Measurements from ENCODE around the gene CCDC167. TPM values are rescaled to one million over a fixed set of nuclear protein-coding genes. Genes with fewer than 3 reads are reported as not detected.
A peak's percentile ranks its signal among the peaks of the same experiment; 100 is the strongest.

Gene CCDC167
- total RNA-seq, 2 experiments from 2014 or later = 64.0 to 69.4 TPM

- DNase-seq (no peak), ATAC-seq (no peak)
- Mint-ChIP-seq H3K36me3 (ENCODE audit: low read depth) (no peaks in the 10 kb centered on the region), H3K27ac (no peak overlapping the region), H3K27me3 (ENCODE audit: low read depth) (no peaks in the 10 kb centered on the region), H3K4me3 (no peak overlapping the region), H3K9me3 (ENCODE audit: insufficient read depth) (no peaks in the 10 kb centered on the region), H3K4me1 (ENCODE audit: low read depth) (peaks cover 2% of the 10 kb centered on the region)
- POLR2A ChIA-PET = interaction anchor here (1.2 kb wide), 1 partner anchor 12 kb away, joined by 3 read pairs; no protein-coding TSS in a partner anchor
- CTCF ChIA-PET = interaction anchor here (2.0 kb wide), 1 partner anchor 14 kb away, joined by 8 read pairs; no protein-coding TSS in a partner anchor
Measured at GRCh38 chr6:37530297-37530696, 30.6 kb upstream of the CCDC167 start.

GRCh38 chr6:37528541-37528940 is 28.8 kb upstream of the CCDC167 start:
- POLR2A ChIA-PET = no interaction called here
- no peak for ATAC-seq
- Mint-ChIP-seq H3K9me3 (ENCODE audit: insufficient read depth) (no peaks in the 10 kb centered on the region), H3K27ac (no peak overlapping the region), H3K4me1 (ENCODE audit: low read depth) (peaks cover 2% of the 10 kb centered on the region), H3K27me3 (ENCODE audit: low read depth) (no peaks in the 10 kb centered on the region), H3K36me3 (ENCODE audit: low read depth) (no peaks in the 10 kb centered on the region), H3K4me3 (no peak overlapping the region)
- DNase-seq = no peak
- CTCF ChIA-PET = interaction anchor here (0.8 kb wide), 1 partner anchor 9 kb away, joined by 3 read pairs; no protein-coding TSS in a partner anchor

GRCh38 chr6:37525460-37526357 is 26.0 kb upstream of the CCDC167 start:
- peak; percentile 42 for DNase-seq
- POLR2A ChIA-PET = interaction anchor here (0.6 kb wide), 1 partner anchor 38 kb away, joined by 3 read pairs; no protein-coding TSS in a partner anchor

GRCh38 chr6:37524970-37525318 is 25.3 kb upstream of the CCDC167 start:
- ChIA-PET CTCF (interaction anchor here (1.0 kb wide), 2 partner anchors 8 to 41 kb away, joined by 3 read pairs; no protein-coding TSS in a partner anchor), POLR2A (no interaction called here)
- DNase-seq = no peak
- no peak overlapping the region for H3K27ac Mint-ChIP-seq
- H3K4me1 Mint-ChIP-seq (ENCODE audit: low read depth) = peaks cover 22% of the 10 kb centered on the region
- H3K9me3 Mint-ChIP-seq (ENCODE audit: insufficient read depth) = no peaks in the 10 kb centered on the region
- no peaks in the 10 kb centered on the region for H3K27me3 Mint-ChIP-seq (ENCODE audit: low read depth)
- H3K4me3 Mint-ChIP-seq = no peak overlapping the region
- no peak for ATAC-seq
- H3K36me3 Mint-ChIP-seq (ENCODE audit: low read depth) = peaks cover 4% of the 10 kb centered on the region

More at GRCh38 chr6:37525460-37526357, 26.0 kb upstream of the CCDC167 start:
- Mint-ChIP-seq H3K27me3 (ENCODE audit: low read depth) (no peaks in the 10 kb centered on the region), H3K4me3 (no peak overlapping the region), H3K4me1 (ENCODE audit: low read depth) (peaks cover 19% of the 10 kb centered on the region), H3K27ac (no peak overlapping the region), H3K36me3 (ENCODE audit: low read depth) (peaks cover 2% of the 10 kb centered on the region), H3K9me3 (ENCODE audit: insufficient read depth) (no peaks in the 10 kb centered on the region)
- ATAC-seq = no peak
- CTCF ChIA-PET = interaction anchor here (1.0 to 2.5 kb wide), 3 partner anchors 9 to 40 kb away, joined by 3 to 7 read pairs (median 3); no protein-coding TSS in a partner anchor

GRCh38 chr6:37524025-37524969 is 24.6 kb upstream of the CCDC167 start:
- H3K4me1 Mint-ChIP-seq (ENCODE audit: low read depth) = peaks cover 25% of the 10 kb centered on the region
- ATAC-seq (no peak), DNase-seq (no peak)
- no peak overlapping the region for H3K27ac Mint-ChIP-seq
- POLR2A ChIA-PET = no interaction called here
- no peak overlapping the region for H3K4me3 Mint-ChIP-seq
- CTCF ChIA-PET = no interaction called here
- H3K36me3 Mint-ChIP-seq (ENCODE audit: low read depth) = peaks cover 4% of the 10 kb centered on the region
- H3K9me3 Mint-ChIP-seq (ENCODE audit: insufficient read depth) = no peaks in the 10 kb centered on the region
- no peaks in the 10 kb centered on the region for H3K27me3 Mint-ChIP-seq (ENCODE audit: low read depth)

- Mint-ChIP-seq H3K27me3 (ENCODE audit: low read depth) (no peaks in the 10 kb centered on the region), H3K4me3 (no peak overlapping the region), H3K9me3 (ENCODE audit: insufficient read depth) (no peaks in the 10 kb centered on the region), H3K4me1 (ENCODE audit: low read depth) (peaks cover 33% of the 10 kb centered on the region), H3K27ac (no peak overlapping the region), H3K36me3 (ENCODE audit: low read depth) (peaks cover 6% of the 10 kb centered on the region)
- ChIA-PET CTCF (interaction anchor here (1.2 kb wide), 1 partner anchor 27 kb away, joined by 3 read pairs; no protein-coding TSS in a partner anchor), POLR2A (no interaction called here)
- no peak for DNase-seq
- no peak for ATAC-seq
Measured at GRCh38 chr6:37523412-37523811, 23.7 kb upstream of the CCDC167 start.

- Mint-ChIP-seq H3K9me3 (ENCODE audit: insufficient read depth) (no peaks in the 10 kb centered on the region), H3K4me1 (ENCODE audit: low read depth) (peaks cover 39% of the 10 kb centered on the region), H3K27me3 (ENCODE audit: low read depth) (no peaks in the 10 kb centered on the region), H3K4me3 (no peak overlapping the region), H3K36me3 (ENCODE audit: low read depth) (peaks cover 6% of the 10 kb centered on the region), H3K27ac (no peak overlapping the region)
- DNase-seq = no peak
- CTCF ChIA-PET = interaction anchor here (1.2 kb wide), 1 partner anchor 26 kb away, joined by 3 read pairs; no protein-coding TSS in a partner anchor
- ATAC-seq = no peak
- POLR2A ChIA-PET = no interaction called here
Measured at GRCh38 chr6:37522836-37523235, 23.1 kb upstream of the CCDC167 start.

- H3K4me3 Mint-ChIP-seq = no peak overlapping the region
- ATAC-seq = no peak
- H3K27ac Mint-ChIP-seq = no peak overlapping the region
- H3K27me3 Mint-ChIP-seq (ENCODE audit: low read depth) = no peaks in the 10 kb centered on the region
- H3K4me1 Mint-ChIP-seq (ENCODE audit: low read depth) = peaks cover 50% of the 10 kb centered on the region
- POLR2A ChIA-PET = no interaction called here
- peaks cover 6% of the 10 kb centered on the region for H3K36me3 Mint-ChIP-seq (ENCODE audit: low read depth)
- DNase-seq = no peak
- no peaks in the 10 kb centered on the region for H3K9me3 Mint-ChIP-seq (ENCODE audit: insufficient read depth)
- CTCF ChIA-PET = no interaction called here
Measured at GRCh38 chr6:37521674-37522073, 22.0 kb upstream of the CCDC167 start.

- Mint-ChIP-seq H3K27me3 (ENCODE audit: low read depth) (no peaks in the 10 kb centered on the region), H3K36me3 (ENCODE audit: low read depth) (peaks cover 6% of the 10 kb centered on the region), H3K4me3 (no peak overlapping the region), H3K4me1 (ENCODE audit: low read depth) (peaks cover 56% of the 10 kb centered on the region), H3K9me3 (ENCODE audit: insufficient read depth) (no peaks in the 10 kb centered on the region), H3K27ac (no peak overlapping the region)
- DNase-seq (no peak), ATAC-seq (no peak)
- POLR2A ChIA-PET = no interaction called here
- CTCF ChIA-PET = no interaction called here
Measured at GRCh38 chr6:37520926-37521325, 21.2 kb upstream of the CCDC167 start.

GRCh38 chr6:37519461-37519860 is 19.8 kb upstream of the CCDC167 start:
- peaks cover 6% of the 10 kb centered on the region for H3K36me3 Mint-ChIP-seq (ENCODE audit: low read depth)
- no peaks in the 10 kb centered on the region for H3K9me3 Mint-ChIP-seq (ENCODE audit: insufficient read depth)
- no peak overlapping the region for H3K27ac Mint-ChIP-seq
- no peak for ATAC-seq
- H3K4me1 Mint-ChIP-seq (ENCODE audit: low read depth) = peaks cover 70% of the 10 kb centered on the region
- DNase-seq = no peak
- H3K27me3 Mint-ChIP-seq (ENCODE audit: low read depth) = no peaks in the 10 kb centered on the region
- ChIA-PET CTCF (interaction anchor here (4.6 kb wide), 1 partner anchor 16 kb away, joined by 64 read pairs; the partner anchor contains the start of gene CCDC167), POLR2A (interaction anchor here (0.8 to 1.7 kb wide), 3 partner anchors 10 to 18 kb away, joined by 3 to 6 read pairs (median 3); no protein-coding TSS in a partner anchor)
- H3K4me3 Mint-ChIP-seq = no peak overlapping the region

- Mint-ChIP-seq H3K9me3 (ENCODE audit: insufficient read depth) (no peaks in the 10 kb centered on the region), H3K36me3 (ENCODE audit: low read depth) (peaks cover 6% of the 10 kb centered on the region), H3K4me1 (ENCODE audit: low read depth) (peaks cover 80% of the 10 kb centered on the region), H3K27me3 (ENCODE audit: low read depth) (no peaks in the 10 kb centered on the region), H3K4me3 (peak overlapping the region; percentile 83), H3K27ac (peak overlapping the region; percentile 98)
- ChIA-PET POLR2A (interaction anchor here (0.7 to 3.6 kb wide), 5 partner anchors 9 to 30 kb away, joined by 3 to 129 read pairs (median 6); partner anchors contain the start of gene CCDC167), CTCF (interaction anchor here (0.6 to 4.6 kb wide), 4 partner anchors 15 to 48 kb away, joined by 3 to 64 read pairs (median 16); partner anchors contain the start of gene CCDC167)
- ATAC-seq (no peak), DNase-seq (no peak)
Measured at GRCh38 chr6:37518116-37518515, 18.4 kb upstream of the CCDC167 start.
